Osteoblast (primary cell): Measurements from ENCODE around the gene TMEM222. TPM values are rescaled to one million over a fixed set of nuclear protein-coding genes. Genes with fewer than 3 reads are reported as not detected.

Experiments
- DNase-seq: peaks from one replicate; pipeline ENCODE4 v3.0.0; 2011; ENCODE audit warnings: low spot score, mixed read lengths; ENCODE audit not compliant: insufficient read length; ENCODE audit errors: missing footprints
- H2AFZ ChIP-seq: 2 replicates; pipeline ENCODE4 v1.6.0; 2011; ENCODE audit warnings: mild to moderate bottlenecking, low read length
- H3K27ac ChIP-seq: 2 replicates; pipeline ENCODE4 v1.5.1; 2011; ENCODE audit warnings: mild to moderate bottlenecking, low read depth, low read length, moderate library complexity
- H3K27me3 ChIP-seq: 2 replicates; pipeline ENCODE4 v1.6.0; 2012; ENCODE audit warnings: mild to moderate bottlenecking, control low read depth, inconsistent platforms, low read length, moderate library complexity; ENCODE audit not compliant: insufficient read depth
- H3K36me3 ChIP-seq: 2 replicates; pipeline ENCODE4 v1.5.1; 2011; ENCODE audit warnings: mild to moderate bottlenecking, low read length, control low read depth, moderate library complexity; ENCODE audit not compliant: insufficient read depth
- H3K4me1 ChIP-seq: 2 replicates; pipeline ENCODE4 v1.5.1; 2011; ENCODE audit warnings: mild to moderate bottlenecking, low read length, control low read depth, moderate library complexity; ENCODE audit not compliant: insufficient read depth
- H3K4me2 ChIP-seq: 2 replicates; pipeline ENCODE4 v1.6.0; 2011; ENCODE audit warnings: mild to moderate bottlenecking, low read length; ENCODE audit not compliant: insufficient read depth
- H3K4me3 ChIP-seq: fragments of 200-600 bp; sonication (generic); 3 replicates; pipeline ENCODE4 v1.5.1; 2012; ENCODE audit warnings: mild to moderate bottlenecking, low read length, inconsistent platforms; ENCODE audit not compliant: insufficient read depth
- H3K79me2 ChIP-seq: 2 replicates; pipeline ENCODE4 v1.6.0; 2012; ENCODE audit warnings: mild to moderate bottlenecking, low read length, control low read depth, inconsistent platforms; ENCODE audit not compliant: insufficient read depth
- H3K9me3 ChIP-seq: 2 replicates; pipeline ENCODE4 v1.5.1; 2011; ENCODE audit warnings: low read depth, low read length, control low read depth
- H4K20me1 ChIP-seq: 2 replicates; pipeline ENCODE4 v1.6.0; 2012; ENCODE audit warnings: mild to moderate bottlenecking, low read length, control low read depth; ENCODE audit not compliant: insufficient read depth
- total RNA-seq: library from RNA; depleted of rRNA; stranded (reverse); fragments of >200 nt; gene quantifications from 2 replicates; pipeline ENCODE4 v1.2.3, GENCODE V29; 2012
- TF ChIP-seq, protein P1 (sequence below): IDR thresholded peaks from 2 replicates; pipeline ENCODE4 v1.5.1; 2011; ENCODE audit warnings: mild to moderate bottlenecking, low read depth, low read length, moderate library complexity; ENCODE audit errors: extremely low read depth

The TMEM222 gene
- total RNA-seq, 1 donor = 30.4 TPM

DNA sequence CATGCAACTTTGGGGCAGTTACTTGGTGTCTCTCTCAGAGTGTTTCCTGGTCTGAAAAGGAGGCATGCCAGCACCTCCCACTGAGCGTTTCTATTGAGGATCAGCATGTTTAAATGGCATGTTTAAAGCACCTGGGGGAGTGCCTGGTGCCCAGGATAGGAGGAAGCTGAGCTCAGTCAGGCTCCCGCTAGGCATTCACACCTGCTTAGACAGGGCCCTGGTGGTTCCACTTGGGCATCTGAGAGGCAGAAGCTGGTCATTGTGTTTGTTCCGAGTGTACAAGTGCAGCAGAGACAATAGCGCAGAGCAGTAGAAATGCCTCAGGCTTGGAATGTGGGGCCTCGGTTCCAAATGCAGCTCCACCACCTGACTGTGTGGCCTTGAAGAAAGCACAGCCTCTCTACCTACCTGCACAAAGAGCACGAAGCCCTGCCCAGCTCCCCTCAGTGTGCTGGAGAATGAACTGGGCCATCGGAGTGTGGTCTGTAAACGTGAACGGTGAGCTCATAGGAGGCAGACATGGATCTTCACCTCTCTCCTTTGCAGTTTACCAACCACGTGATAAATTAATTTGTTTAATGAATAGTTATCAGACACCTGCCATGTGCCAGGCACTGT lies 20.3 kb upstream of the TMEM222 start:
- Histone ChIP-seq H3K9me3 (no peaks in the 10 kb centered on the region), H3K36me3 (peaks cover 26% of the 10 kb centered on the region), H3K4me1 (peaks cover 24% of the 10 kb centered on the region), H3K27me3 (no peaks in the 10 kb centered on the region), H3K27ac (no peak overlapping the region), H3K4me2 (no peak overlapping the region), H3K4me3 (no peak overlapping the region), H4K20me1 (no peaks in the 10 kb centered on the region), H2AFZ (no peak overlapping the region), H3K79me2 (no peaks in the 10 kb centered on the region)
- TF ChIP-seq, protein P1, sequence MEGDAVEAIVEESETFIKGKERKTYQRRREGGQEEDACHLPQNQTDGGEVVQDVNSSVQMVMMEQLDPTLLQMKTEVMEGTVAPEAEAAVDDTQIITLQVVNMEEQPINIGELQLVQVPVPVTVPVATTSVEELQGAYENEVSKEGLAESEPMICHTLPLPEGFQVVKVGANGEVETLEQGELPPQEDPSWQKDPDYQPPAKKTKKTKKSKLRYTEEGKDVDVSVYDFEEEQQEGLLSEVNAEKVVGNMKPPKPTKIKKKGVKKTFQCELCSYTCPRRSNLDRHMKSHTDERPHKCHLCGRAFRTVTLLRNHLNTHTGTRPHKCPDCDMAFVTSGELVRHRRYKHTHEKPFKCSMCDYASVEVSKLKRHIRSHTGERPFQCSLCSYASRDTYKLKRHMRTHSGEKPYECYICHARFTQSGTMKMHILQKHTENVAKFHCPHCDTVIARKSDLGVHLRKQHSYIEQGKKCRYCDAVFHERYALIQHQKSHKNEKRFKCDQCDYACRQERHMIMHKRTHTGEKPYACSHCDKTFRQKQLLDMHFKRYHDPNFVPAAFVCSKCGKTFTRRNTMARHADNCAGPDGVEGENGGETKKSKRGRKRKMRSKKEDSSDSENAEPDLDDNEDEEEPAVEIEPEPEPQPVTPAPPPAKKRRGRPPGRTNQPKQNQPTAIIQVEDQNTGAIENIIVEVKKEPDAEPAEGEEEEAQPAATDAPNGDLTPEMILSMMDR = no peak
- no peak for DNase-seq

DNA sequence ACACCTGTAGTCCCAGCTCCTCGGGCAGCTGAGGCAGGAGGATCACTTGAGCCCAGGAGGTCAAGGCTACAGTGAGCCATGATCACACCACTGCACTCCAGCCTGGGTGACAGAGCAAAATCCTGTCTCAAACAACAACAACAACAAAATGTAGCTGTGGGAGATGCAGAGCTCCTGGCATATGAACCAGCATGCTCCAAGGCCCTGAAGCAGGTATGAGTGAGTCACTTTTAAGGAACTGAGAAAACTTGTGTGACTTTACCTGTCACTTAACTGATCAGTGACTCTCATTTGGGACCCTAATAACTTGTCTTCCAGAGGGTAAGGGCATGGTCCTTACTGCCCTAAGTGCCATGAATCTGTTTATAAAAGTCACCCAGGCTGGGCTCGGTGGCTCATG lies 19.4 kb upstream of the TMEM222 start:
- no peaks in the 10 kb centered on the region for H3K79me2 ChIP-seq
- no peak for DNase-seq
- H3K9me3 ChIP-seq = no peaks in the 10 kb centered on the region
- no peak overlapping the region for H2AFZ ChIP-seq
- H3K36me3 ChIP-seq = peaks cover 17% of the 10 kb centered on the region
- peaks cover 24% of the 10 kb centered on the region for H3K4me1 ChIP-seq
- no peak overlapping the region for H3K27ac ChIP-seq
- no peak overlapping the region for H3K4me3 ChIP-seq
- no peak overlapping the region for H3K4me2 ChIP-seq
- no peaks in the 10 kb centered on the region for H4K20me1 ChIP-seq
- TF ChIP-seq, protein P1 = no peak
- no peaks in the 10 kb centered on the region for H3K27me3 ChIP-seq

DNA sequence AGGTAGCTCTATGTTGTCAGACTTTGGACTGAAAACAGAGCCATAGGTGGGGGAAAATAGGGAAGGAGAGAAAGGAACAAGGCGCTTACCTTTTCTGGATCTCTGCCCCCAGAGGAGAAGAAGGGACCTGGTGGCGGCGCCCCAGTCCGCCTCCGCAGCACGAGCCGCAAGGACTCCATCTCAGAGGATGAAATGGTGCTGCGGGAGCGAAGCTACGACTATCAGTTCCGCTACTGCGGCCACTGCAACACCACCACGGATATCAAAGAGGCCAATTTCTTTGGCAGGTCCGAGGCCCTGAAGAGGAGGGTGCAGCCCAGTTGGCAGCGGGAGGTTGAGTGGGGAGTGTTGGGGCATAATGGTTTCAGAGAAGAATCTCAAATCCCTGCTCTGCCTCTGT lies 18.5 kb upstream of the TMEM222 start:
- Histone ChIP-seq H3K79me2 (no peaks in the 10 kb centered on the region), H3K27ac (no peak overlapping the region), H2AFZ (no peak overlapping the region), H3K9me3 (no peaks in the 10 kb centered on the region), H3K36me3 (peaks cover 9% of the 10 kb centered on the region), H4K20me1 (no peaks in the 10 kb centered on the region), H3K27me3 (no peaks in the 10 kb centered on the region), H3K4me2 (no peak overlapping the region), H3K4me1 (peaks cover 24% of the 10 kb centered on the region), H3K4me3 (no peak overlapping the region)
- no peak for DNase-seq
- TF ChIP-seq, protein P1 = no peak

DNA sequence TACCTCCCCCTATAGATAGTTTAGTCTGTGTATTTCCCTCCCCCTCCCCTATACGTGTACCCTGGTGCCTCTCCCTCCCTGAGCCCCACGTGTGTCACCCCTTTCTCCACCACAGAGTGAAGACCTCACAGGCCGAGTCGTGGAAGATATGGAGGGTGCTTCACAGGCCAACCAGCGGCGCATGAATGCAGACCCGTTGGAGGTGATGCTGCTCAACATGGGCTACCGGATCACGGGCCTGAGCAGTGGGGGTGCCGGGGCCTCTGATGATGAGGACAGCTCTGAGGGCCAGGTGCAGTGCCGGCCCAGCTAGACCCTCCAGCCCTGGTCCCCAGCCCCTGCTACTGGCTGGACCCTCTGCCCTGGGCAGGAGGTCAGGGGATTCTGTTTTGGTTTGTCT lies 15.9 kb upstream of the TMEM222 start:
- H3K9me3 ChIP-seq = no peaks in the 10 kb centered on the region
- H2AFZ ChIP-seq = no peak overlapping the region
- no peaks in the 10 kb centered on the region for H4K20me1 ChIP-seq
- TF ChIP-seq, protein P1 = no peak
- no peak for DNase-seq
- no peak overlapping the region for H3K27ac ChIP-seq
- peaks cover 9% of the 10 kb centered on the region for H3K36me3 ChIP-seq
- no peak overlapping the region for H3K4me2 ChIP-seq
- H3K4me1 ChIP-seq = no peaks in the 10 kb centered on the region
- no peaks in the 10 kb centered on the region for H3K79me2 ChIP-seq
- no peaks in the 10 kb centered on the region for H3K27me3 ChIP-seq
- no peak overlapping the region for H3K4me3 ChIP-seq
